Mammary epithelial cell (primary cell): ENCODE data around the gene SMARCD3.

Experiments used
- EZH2 ChIP-seq: IDR thresholded peaks from 2 replicates; pipeline ENCODE4 v1.6.1; 2012; ENCODE audit warnings: low read length, inconsistent platforms, borderline replicate concordance
- TF ChIP-seq, protein P1 (sequence below), 2 donors: IDR thresholded peaks in 1 of 2; conservative IDR thresholded peaks in 1 of 2; 2 replicates each; pipeline ENCODE4 v1.5.1; 2011 to 2012; ENCODE audit warnings: inconsistent platforms in 2 of 2, low read length in 2 of 2, mild to moderate bottlenecking in 2 of 2, control low read depth in 1 of 2, low read depth in 1 of 2; ENCODE audit not compliant: insufficient read depth in 1 of 2; ENCODE audit errors: extremely low read depth in 1 of 2

DNA sequence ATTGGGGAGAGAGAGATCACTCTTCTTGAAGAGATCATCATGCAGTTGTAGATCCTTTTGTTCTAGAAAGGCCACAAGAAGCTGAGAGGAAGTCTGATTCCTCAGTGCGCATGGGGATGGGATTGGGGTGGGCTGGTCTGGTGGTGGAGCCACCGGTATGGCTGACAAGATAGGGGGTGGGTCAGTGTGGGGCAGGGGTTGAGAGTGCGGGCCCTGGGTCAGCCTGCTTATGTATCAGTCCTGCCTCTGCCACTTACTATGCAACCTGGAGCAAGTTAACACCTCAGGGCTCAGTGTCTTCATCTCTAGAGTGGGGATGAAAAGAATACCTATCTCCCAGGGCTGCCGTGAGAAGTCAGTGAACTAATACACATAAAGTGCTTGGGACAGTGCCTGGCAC is 8.0 kb downstream of the SMARCD3 start:
- TF ChIP-seq, protein P1, sequence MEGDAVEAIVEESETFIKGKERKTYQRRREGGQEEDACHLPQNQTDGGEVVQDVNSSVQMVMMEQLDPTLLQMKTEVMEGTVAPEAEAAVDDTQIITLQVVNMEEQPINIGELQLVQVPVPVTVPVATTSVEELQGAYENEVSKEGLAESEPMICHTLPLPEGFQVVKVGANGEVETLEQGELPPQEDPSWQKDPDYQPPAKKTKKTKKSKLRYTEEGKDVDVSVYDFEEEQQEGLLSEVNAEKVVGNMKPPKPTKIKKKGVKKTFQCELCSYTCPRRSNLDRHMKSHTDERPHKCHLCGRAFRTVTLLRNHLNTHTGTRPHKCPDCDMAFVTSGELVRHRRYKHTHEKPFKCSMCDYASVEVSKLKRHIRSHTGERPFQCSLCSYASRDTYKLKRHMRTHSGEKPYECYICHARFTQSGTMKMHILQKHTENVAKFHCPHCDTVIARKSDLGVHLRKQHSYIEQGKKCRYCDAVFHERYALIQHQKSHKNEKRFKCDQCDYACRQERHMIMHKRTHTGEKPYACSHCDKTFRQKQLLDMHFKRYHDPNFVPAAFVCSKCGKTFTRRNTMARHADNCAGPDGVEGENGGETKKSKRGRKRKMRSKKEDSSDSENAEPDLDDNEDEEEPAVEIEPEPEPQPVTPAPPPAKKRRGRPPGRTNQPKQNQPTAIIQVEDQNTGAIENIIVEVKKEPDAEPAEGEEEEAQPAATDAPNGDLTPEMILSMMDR (conservative IDR thresholded peaks at IDR 0.05 in 1 of 2, IDR thresholded peaks at IDR 0.05 in 1 of 2; ENCODE audit: extremely low read depth in 1 of 2, insufficient read depth in 1 of 2, low read depth in 1 of 2, low read length in 2 of 2): no peak
- no peak for TF ChIP-seq EZH2
